A549 (cell line): ENCODE data around the gene RTN4RL2. TPM values are rescaled to one million over a fixed set of nuclear protein-coding genes. Genes with fewer than 3 reads are reported as not detected.

ENCODE experiments used
- ATAC-seq, 2 experiments: fragments of 200-7000 bp in 1 of 2; fragments of >200 bp in 1 of 2; cut with Nextera tagmentation in 1 of 2; cut with Tn5 transposase in 1 of 2; 3 replicates each; pipeline versions ENCODE4 v1.8.0 to v1.9.1; 2018 to 2020; ENCODE audit warnings: mild to moderate bottlenecking in 1 of 2, moderate library complexity in 1 of 2
- CTCF ChIA-PET: fragments of 300-600 bp; sonication (Branson Sonifier 250); formaldehyde crosslinking; extraction: SDS; loops from one replicate; lab custom pipeline; 2021; ENCODE audit warnings: antibody characterized with exemption, inconsistent platforms; lab: Yijun Ruan, JAX
- POLR2A ChIA-PET: fragments of 350-600 bp; formaldehyde crosslinking; extraction: SDS; loops from one replicate; lab custom pipeline; 2021; ENCODE audit warnings: antibody characterized with exemption, inconsistent platforms; lab: Yijun Ruan, JAX
- DNase-seq, 2 experiments: peaks; one replicate each; pipeline versions ENCODE4 v3.0.0 to v3.0.0-alpha.2; 2011 to 2016; ENCODE audit warnings: low read depth in 1 of 2, low spot score in 1 of 2
- FAIRE-seq: peaks from 2 replicates; lab custom pipeline; 2011; peaks lifted over from hg19 to GRCh38; lab: Jason Lieb, UNC
- H3K27ac ChIP-seq, 2 experiments: fragments of >200 bp; sonication (Bioruptor Twin); formaldehyde crosslinking; 3 replicates each; pipeline ENCODE4 v1.5.1; 2016 to 2017
- H3K4me1 ChIP-seq: fragments of >200 bp; sonication (Bioruptor Twin); formaldehyde crosslinking; 3 replicates; pipeline ENCODE4 v1.6.1; 2016
- H3K4me2 ChIP-seq: fragments of >200 bp; sonication (Bioruptor Twin); formaldehyde crosslinking; 3 replicates; pipeline ENCODE4 v1.6.1; 2016
- H3K4me3 ChIP-seq: fragments of >200 bp; sonication (Bioruptor Twin); formaldehyde crosslinking; 3 replicates; pipeline ENCODE4 v1.5.1; 2016
- H3K9me3 ChIP-seq: fragments of >200 bp; sonication (Bioruptor Twin); formaldehyde crosslinking; 3 replicates; pipeline ENCODE4 v1.6.1; 2016
- CBX2 ChIP-seq: fragments of 200-600 bp; sonication (generic); IDR thresholded peaks from 2 replicates; pipeline ENCODE4 v1.6.1; 2016; ENCODE audit warnings: low read depth, mild to moderate bottlenecking, borderline replicate concordance
- CHD2 ChIP-seq: fragments of 150-350 bp; IDR thresholded peaks from 2 replicates; pipeline ENCODE4 v1.6.1; 2014; ENCODE audit warnings: low read length; ENCODE audit not compliant: partially characterized antibody
- CHD4 ChIP-seq: fragments of 200-600 bp; sonication (generic); IDR thresholded peaks from 2 replicates; pipeline ENCODE4 v1.6.1; 2016; ENCODE audit warnings: antibody characterized with exemption, mild to moderate bottlenecking, borderline replicate concordance
- ELK1 ChIP-seq: fragments of 150-350 bp; IDR thresholded peaks from 2 replicates; pipeline ENCODE4 v1.6.1; 2014; ENCODE audit warnings: low read depth, mild to moderate bottlenecking, low read length
- FOSL2 ChIP-seq, 2 experiments: fragments of 450-650 bp in 1 of 2; fragments of >200 bp in 1 of 2; sonication (Bioruptor Twin) in 1 of 2; formaldehyde crosslinking; IDR thresholded peaks; 2 replicates each; pipeline versions ENCODE4 v1.5.0 to v1.6.1; 2016 to 2020; ENCODE audit warnings: mild to moderate bottlenecking in 1 of 2, moderate library complexity in 1 of 2
- GATA3 ChIP-seq: IDR thresholded peaks from 2 replicates; pipeline ENCODE4 v1.6.1; 2012; ENCODE audit warnings: borderline replicate concordance
- HEYL ChIP-seq: fragments of 250-450 bp; sonication (Bioruptor Pico); IDR thresholded peaks from 2 replicates; pipeline ENCODE4 v1.8.0; 2021; ENCODE audit warnings: mild to moderate bottlenecking, moderate library complexity
- HOXB13 ChIP-seq: fragments of 250-450 bp; sonication (Bioruptor Pico); IDR thresholded peaks from 2 replicates; pipeline ENCODE4 v1.5.0; 2020; ENCODE audit warnings: low read depth, mild to moderate bottlenecking, moderate library complexity
- HOXB5 ChIP-seq: fragments of 250-450 bp; sonication (Bioruptor Pico); IDR thresholded peaks from 2 replicates; pipeline ENCODE4 v1.5.0; 2020; ENCODE audit warnings: mild to moderate bottlenecking, moderate library complexity
- KDM5A ChIP-seq: fragments of 200-600 bp; sonication (generic); IDR thresholded peaks from 2 replicates; pipeline ENCODE4 v1.6.1; 2016; ENCODE audit warnings: antibody characterized with exemption, mild to moderate bottlenecking
- MAZ ChIP-seq: fragments of 150-350 bp; IDR thresholded peaks from 2 replicates; pipeline ENCODE4 v1.6.1; 2014; ENCODE audit warnings: antibody characterized with exemption, low read depth, low read length, borderline replicate concordance
- MYC ChIP-seq: IDR thresholded peaks from 2 replicates; pipeline ENCODE4 v1.6.1; 2012; ENCODE audit warnings: mild to moderate bottlenecking, inconsistent platforms, low read length, improper control_type of control experiment, borderline replicate concordance
- PHF8 ChIP-seq: fragments of 200-600 bp; sonication (generic); IDR thresholded peaks from 2 replicates; pipeline ENCODE4 v1.6.1; 2016; ENCODE audit warnings: low read depth, mild to moderate bottlenecking, antibody characterized with exemption, moderate library complexity, borderline replicate concordance
- POLR2AphosphoS2 ChIP-seq: conservative IDR thresholded peaks from 2 replicates; pipeline ENCODE4 v1.6.1; 2012; ENCODE audit warnings: low read length, improper control_type of control experiment, inconsistent platforms
- RARB ChIP-seq: fragments of 250-450 bp; sonication (Bioruptor Pico); IDR thresholded peaks from 2 replicates; pipeline ENCODE4 v1.8.0; 2021; ENCODE audit warnings: mild to moderate bottlenecking, moderate library complexity
- REST ChIP-seq: fragments of 200-600 bp; sonication (generic); IDR thresholded peaks from 2 replicates; pipeline ENCODE4 v1.6.1; 2016; ENCODE audit warnings: antibody characterized with exemption, mild to moderate bottlenecking, moderate library complexity
- SMC3 ChIP-seq: fragments of >200 bp; sonication (Bioruptor Twin); formaldehyde crosslinking; IDR thresholded peaks from 3 replicates; pipeline ENCODE4 v1.6.1; 2018; ENCODE audit warnings: inconsistent platforms
- ZC3H11A ChIP-seq: fragments of 450-650 bp; IDR thresholded peaks from 2 replicates; pipeline ENCODE4 v1.6.1; 2014; ENCODE audit warnings: antibody characterized with exemption, mild to moderate bottlenecking
- WGBS: methylation state at CpG from one replicate; pipeline ENCODE4 v1.1.6; 2017; ENCODE audit errors: missing lambda C conversion rate; 5-methylcytosine and 5-hydroxymethylcytosine counted together
- polyA plus RNA-seq, 4 experiments: library from polyadenylated mRNA; depleted of rRNA in 3 of 4; stranded (reverse); fragments of >200 nt; fragmentation: RNase III in 1 of 4; extraction: RNeasy Plus Mini Kit Qiagen cat#74134 plus additional on column Dnase treatment in 1 of 4; gene quantifications; 2 replicates in 3 of 4; 3 replicates in 1 of 4; pipeline ENCODE4 v1.2.3, GENCODE V29; 2011 to 2017
- TF ChIP-seq, protein P1 (sequence below): fragments of >200 bp; sonication (Bioruptor Twin); formaldehyde crosslinking; IDR thresholded peaks from 3 replicates; pipeline ENCODE4 v1.5.1; 2016
- TF ChIP-seq, protein P2 (sequence below): IDR thresholded peaks from 2 replicates; pipeline ENCODE4 v1.6.1; 2012
- TF ChIP-seq, protein P3 (sequence below): fragments of >200 bp; sonication (Bioruptor Twin); formaldehyde crosslinking; IDR thresholded peaks from 3 replicates; pipeline ENCODE4 v1.6.1; 2016

Gene RTN4RL2
- polyA plus RNA-seq, 2 of the 4 experiments (the other 2 are of a cell fraction) = 9.2 to 23.7 TPM

- Histone ChIP-seq H3K4me3 (no peak overlapping the region), H3K27ac (peak overlapping the region in 1 of 2 experiments; percentile 40; a peak in 3 of 6 replicates), H3K9me3 (no peaks in the 10 kb centered on the region), H3K4me2 (peak overlapping the region; percentile 25; the same call in 1 of the 3 replicates), H3K4me1 (peaks cover 61% of the 10 kb centered on the region)
- DNase-seq (no peak), FAIRE-seq (no peak), ATAC-seq (peak in 1 of 2 experiments; percentile 7; a peak in 3 of 6 replicates)
- WGBS = 68% methylated on average over 10 of the region's 11 CpGs
- ChIA-PET POLR2A (interaction anchor here (0.5 kb wide), 1 partner anchor 12 kb away, joined by 3 read pairs; no protein-coding TSS in a partner anchor), CTCF (interaction anchor here (0.7 to 10.1 kb wide), 12 partner anchors 9 to 167 kb away, joined by 3 to 228 read pairs (median 4); partner anchors contain the start of gene RTN4RL2)
- TF ChIP-seq CHD2 (no peak), RARB (0 out of 2 replicates have a peak, but pooled peaks have one; percentile 13)
These were observed 17.3 kb downstream of the RTN4RL2 start for GRCh38 chr11:57477507-57478189.

DNA sequence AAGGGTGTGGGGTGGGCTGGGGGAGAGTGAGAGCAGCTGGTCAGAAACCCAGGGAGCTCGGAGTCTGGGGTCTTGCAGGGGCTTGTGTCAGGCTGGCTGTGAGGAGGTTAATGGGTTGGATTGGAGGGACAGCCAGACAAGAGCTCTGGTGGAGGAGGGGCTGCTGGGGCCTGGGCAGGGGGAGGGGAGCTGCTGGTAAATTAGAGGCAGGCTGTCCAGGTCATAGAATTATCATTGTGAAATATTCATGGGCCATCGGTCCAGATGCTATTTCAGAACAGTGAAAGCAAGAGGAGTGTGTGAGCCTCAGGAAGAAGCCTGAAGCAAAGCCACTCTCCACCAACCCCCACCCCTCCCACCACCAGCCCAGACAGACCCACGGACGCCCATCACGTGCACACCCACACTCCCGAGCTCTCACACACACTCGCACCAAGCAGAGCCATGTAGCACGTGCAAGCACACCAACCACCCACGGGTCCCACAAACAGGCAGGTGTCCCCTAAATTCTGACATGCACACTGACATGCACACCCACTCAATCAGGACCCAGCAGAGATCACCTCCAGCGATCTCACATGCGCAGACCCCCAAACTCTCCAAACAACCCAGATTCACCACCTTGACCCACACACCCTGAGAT is 18.8 kb downstream of the RTN4RL2 start:
- 0 out of 3 replicates have a peak overlapping the region, but pooled peaks have one; percentile 6 for H3K4me2 ChIP-seq
- WGBS = 50% methylated on average over 10 of the region's 11 CpGs
- no peaks in the 10 kb centered on the region for H3K9me3 ChIP-seq
- FAIRE-seq (no peak), DNase-seq (no peak), ATAC-seq (no peak)
- 0 out of 6 replicates have a peak overlapping the region, but pooled peaks of 1 of the 2 experiments have one; percentile 25 for H3K27ac ChIP-seq
- TF ChIP-seq ZC3H11A = no peak
- no peak for TF ChIP-seq SMC3
- TF ChIP-seq CBX2 = no peak
- no peak for TF ChIP-seq POLR2AphosphoS2
- no peak overlapping the region for H3K4me3 ChIP-seq
- peaks cover 59% of the 10 kb centered on the region for H3K4me1 ChIP-seq
- CTCF ChIA-PET = interaction anchor here (1.1 to 10.1 kb wide), 8 partner anchors 8 to 1034 kb away, joined by 3 to 228 read pairs (median 52); partner anchors contain the start of gene RTN4RL2
- POLR2A ChIA-PET = no interaction called here

DNA sequence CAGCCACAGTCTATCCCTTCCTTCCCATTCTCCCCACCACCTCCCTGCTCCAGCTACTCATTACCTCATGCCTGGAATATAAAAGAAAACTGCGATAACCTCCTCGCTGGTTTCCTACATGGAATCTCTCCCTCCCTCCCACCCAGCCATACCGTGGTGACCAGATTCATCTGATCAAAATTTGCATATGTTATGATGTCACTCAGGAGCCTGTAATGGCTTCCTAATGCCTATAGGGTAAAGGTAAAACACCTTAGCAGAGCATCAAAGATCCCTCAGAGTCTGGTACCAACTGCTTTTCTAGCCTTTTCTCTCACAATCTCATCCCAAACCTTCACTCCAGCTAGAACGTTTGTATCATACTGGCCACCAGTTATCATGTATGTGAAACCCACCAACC is 19.6 kb downstream of the RTN4RL2 start:
- H3K4me2 ChIP-seq = peak overlapping the region; percentile 12; the same call in 1 of the 3 replicates
- ChIA-PET CTCF (interaction anchor here (1.2 to 10.1 kb wide), 10 partner anchors 9 to 149 kb away, joined by 3 to 228 read pairs (median 19); partner anchors contain the start of gene RTN4RL2), POLR2A (no interaction called here)
- DNase-seq = peak in 1 of 2 experiments; percentile 76
- H3K4me1 ChIP-seq = peaks cover 53% of the 10 kb centered on the region
- no peak for FAIRE-seq
- no peaks in the 10 kb centered on the region for H3K9me3 ChIP-seq
- peak; percentile 17 to 31; a peak in 4 of 6 replicates for ATAC-seq
- H3K27ac ChIP-seq = peak overlapping the region in 1 of 2 experiments; percentile 45; a peak in 2 of 6 replicates
- H3K4me3 ChIP-seq = no peak overlapping the region
- 30% methylated on average over 4 of the region's 4 CpGs for WGBS
- no peak for TF ChIP-seq HEYL
- TF ChIP-seq, protein P1, sequence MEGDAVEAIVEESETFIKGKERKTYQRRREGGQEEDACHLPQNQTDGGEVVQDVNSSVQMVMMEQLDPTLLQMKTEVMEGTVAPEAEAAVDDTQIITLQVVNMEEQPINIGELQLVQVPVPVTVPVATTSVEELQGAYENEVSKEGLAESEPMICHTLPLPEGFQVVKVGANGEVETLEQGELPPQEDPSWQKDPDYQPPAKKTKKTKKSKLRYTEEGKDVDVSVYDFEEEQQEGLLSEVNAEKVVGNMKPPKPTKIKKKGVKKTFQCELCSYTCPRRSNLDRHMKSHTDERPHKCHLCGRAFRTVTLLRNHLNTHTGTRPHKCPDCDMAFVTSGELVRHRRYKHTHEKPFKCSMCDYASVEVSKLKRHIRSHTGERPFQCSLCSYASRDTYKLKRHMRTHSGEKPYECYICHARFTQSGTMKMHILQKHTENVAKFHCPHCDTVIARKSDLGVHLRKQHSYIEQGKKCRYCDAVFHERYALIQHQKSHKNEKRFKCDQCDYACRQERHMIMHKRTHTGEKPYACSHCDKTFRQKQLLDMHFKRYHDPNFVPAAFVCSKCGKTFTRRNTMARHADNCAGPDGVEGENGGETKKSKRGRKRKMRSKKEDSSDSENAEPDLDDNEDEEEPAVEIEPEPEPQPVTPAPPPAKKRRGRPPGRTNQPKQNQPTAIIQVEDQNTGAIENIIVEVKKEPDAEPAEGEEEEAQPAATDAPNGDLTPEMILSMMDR = no peak
- TF ChIP-seq KDM5A = no peak
- no peak for TF ChIP-seq GATA3
- no peak for TF ChIP-seq ELK1
- no peak for TF ChIP-seq REST
- TF ChIP-seq CHD4 = no peak
- TF ChIP-seq, protein P2, sequence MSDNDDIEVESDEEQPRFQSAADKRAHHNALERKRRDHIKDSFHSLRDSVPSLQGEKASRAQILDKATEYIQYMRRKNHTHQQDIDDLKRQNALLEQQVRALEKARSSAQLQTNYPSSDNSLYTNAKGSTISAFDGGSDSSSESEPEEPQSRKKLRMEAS = no peak
- TF ChIP-seq HOXB5 = no peak
- no peak for TF ChIP-seq FOSL2 (IDR thresholded peaks at IDR 0.05)
- no peak for TF ChIP-seq FOSL2 (CRISPR knock-in tag; IDR thresholded peaks at IDR 0.05)
- no peak for TF ChIP-seq MAZ
- no peak for TF ChIP-seq MYC
- TF ChIP-seq HOXB13 = no peak
- TF ChIP-seq, protein P3, sequence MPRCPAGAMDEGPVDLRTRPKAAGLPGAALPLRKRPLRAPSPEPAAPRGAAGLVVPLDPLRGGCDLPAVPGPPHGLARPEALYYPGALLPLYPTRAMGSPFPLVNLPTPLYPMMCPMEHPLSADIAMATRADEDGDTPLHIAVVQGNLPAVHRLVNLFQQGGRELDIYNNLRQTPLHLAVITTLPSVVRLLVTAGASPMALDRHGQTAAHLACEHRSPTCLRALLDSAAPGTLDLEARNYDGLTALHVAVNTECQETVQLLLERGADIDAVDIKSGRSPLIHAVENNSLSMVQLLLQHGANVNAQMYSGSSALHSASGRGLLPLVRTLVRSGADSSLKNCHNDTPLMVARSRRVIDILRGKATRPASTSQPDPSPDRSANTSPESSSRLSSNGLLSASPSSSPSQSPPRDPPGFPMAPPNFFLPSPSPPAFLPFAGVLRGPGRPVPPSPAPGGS = no peak
- TF ChIP-seq PHF8 = no peak
